ENCODE results near the gene SPRR1A.
"Not testable (repeated sequence)": the region's sequence is repeated elsewhere in the genome, so short reads cannot be mapped to it uniquely, and the experiment has no call there.

SPRR1A gene

DNA sequence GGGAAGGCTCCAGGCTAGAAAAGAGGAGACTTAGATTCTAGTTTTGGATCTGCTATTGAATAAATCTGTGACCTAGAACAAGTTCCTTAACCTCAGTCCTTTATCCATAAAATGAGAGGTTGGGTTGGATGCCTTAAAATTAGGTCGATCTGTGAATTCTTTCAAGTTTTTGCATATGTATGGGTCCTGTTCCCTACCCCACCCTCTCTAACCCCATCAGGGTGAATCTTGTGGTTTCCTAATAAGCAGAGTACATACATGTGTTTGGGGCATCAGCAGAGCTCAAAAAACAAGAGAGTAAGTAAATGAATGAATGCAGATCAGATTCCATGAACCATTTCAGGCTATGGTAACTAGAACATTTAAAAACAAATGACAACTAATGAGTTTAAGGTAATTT is 7.2 kb upstream of the SPRR1A start:
- no peak for DNase-seq

DNA sequence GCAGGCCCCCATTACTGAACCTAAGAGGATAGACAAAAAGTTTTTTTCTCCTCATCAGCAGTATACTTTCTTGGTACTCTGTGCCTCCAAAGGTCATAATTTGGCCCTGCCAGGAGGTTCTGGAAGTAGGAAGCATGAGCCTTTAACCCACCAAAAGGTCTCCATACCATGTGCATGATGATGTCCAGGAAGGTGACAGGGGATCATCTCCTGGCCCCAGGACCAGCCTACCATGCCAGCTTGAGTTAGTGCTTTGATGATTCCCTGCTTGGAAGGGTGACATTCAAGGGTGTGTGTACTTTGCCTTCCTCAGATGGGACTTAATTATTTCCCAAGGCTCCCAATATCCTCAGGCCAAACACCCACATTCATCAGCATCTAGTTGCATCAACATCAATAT is 6.3 kb upstream of the SPRR1A start:
- DNase-seq, result no peak

DNA sequence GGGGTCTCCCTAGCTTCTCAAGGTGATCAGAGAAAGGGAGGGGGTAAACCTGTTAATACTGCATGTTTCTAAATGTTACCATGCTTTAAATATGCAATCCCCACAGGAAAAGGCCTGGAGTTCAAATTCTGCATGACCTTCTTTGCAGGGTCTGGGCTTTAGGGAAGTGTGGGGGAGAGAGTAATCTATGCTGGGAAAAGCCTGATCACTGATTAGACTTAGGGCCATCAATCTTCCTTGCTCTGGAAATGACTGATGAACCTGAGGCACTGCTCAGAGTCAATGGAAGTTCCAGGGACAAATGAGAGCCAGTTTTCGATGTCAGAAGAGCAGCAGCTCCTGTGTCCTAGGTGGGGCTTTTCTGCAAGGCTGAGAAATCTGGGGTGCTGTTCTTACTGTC is 3.2 kb upstream of the SPRR1A start:
- DNase-seq, result no peak

DNA sequence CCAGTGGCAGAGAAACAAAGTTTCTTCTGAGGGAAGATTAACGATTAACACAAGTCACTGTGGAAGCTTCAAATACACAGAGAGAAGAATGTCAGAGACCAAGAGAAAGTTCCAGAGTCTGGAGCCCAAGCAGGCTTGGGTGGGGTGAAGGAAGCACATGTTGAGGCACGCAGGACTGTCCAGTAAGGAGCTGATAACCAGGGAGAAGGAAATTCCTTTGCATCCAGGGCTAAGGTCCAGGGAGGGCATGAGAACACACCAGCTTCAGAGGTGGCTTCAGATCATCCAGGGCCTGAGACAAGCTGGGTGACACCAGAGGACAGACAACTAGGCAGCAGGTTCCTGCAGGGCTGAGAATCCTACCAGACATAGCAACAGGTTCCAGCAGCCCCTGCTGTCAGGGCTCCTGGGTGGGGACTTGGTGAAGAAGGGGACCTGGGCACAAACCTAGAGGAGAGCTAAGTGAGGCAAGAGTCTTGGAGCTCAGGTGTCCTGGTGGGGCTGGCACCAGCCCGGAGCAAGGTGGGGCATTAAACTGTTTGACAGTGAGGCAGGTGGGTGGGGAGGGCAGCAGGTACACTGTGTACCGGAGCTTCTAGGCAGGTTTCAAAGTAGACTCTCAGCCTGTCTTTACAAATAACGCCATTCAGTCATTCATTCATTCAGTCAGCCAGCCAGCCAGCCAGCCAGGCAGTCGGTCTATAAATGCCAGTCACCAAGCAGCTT is 2.6 kb upstream of the SPRR1A start:
- DNase-seq, result no peak

DNA sequence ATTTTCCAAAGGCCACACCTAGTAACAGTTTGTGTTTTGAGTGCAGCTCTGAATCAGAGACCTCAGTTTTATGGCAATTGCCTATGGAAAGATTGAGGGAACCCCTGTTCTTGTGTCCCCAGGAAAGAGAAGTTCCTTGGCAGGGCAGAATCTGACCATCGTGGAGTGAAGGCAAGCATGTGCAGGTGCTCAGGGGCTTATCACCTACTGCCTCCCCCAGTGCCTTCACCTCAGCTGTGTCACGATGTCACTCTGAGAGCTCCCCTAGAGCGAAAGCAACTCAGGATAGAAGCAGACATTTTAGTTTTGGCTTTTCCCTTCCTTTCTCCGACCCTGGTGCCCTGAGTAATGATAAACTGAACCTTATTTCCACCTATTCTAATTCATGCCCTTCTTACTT is 1.8 kb upstream of the SPRR1A start:
- no peak for DNase-seq

DNA sequence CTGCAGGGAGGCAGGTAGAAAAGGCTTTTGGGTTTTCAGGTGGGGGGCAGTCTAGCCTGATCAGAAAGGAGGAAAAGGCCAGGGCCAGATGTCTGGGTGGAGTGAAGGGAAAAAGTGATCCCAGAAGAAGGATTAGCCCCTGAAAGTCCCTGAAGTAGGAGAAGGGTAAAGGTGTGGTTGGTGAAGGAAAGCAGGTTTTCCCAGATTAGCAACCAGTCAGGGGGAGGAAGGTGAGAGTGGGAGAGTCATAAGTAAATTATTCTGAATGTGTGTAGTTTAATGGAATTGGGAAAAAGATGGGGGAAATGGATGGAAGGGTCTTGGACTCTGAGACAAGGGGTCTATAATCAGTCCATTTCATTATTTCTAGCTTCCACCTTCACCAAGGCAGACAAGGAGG is 647 bp upstream of the SPRR1A start:
- DNase-seq, result no peak

DNA sequence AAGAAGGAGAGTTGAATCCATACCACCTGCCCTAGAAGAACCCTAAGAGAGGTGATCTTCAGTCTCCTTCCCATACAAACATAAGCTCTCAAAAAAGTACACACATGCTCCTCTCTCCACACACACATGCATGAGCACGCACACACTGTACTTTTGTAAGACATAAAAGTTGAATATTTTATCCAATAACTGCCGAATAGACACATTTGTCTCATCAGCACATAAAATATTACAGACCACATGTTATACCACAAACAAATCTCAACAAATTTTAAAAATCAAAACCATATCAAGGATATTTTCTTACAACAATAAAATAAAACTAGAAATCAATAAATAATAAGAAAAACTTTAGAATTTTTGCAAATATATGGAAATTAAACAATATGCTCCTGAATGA is 2.7 kb downstream of the SPRR1A start:
- DNase-seq, result no peak

DNA sequence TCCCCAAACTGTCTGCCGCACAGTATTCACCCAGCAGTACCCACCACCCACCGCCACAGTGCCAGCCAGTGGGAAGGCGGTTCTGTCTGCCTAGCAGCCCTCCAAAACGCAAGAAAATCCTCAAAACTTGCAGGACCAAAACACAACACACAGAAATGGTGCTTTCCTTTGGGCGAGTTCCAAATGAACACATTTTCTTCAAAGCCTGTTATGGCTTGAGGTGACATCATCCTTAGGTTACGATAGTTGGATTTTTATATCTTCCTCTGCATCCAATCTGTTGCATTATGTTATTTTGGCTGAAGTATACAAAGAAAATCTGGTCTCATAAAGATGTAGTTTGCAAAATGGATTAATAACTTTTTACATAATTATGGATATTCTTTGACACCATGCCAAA is 9.3 kb downstream of the SPRR1A start:
- DNase-seq, result no peak

DNA sequence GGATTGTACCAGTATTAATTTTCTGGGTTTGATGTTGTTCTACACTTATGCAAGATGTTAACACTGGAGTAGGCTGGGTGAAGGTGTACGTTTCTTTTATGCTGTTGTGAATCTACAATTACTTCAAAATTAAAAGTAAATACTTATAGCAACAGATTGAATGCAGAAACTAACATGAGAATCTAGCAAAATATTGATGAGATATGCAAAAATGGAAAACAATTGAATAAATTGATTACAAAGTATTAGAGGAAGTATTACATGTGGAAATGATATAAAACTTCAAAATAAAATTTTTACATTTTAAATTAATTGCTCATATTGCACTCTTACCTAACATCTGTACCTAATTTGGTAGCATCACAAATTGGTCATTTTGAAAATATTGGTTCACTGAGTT is 12.0 kb downstream of the SPRR1A start:
- DNase-seq, result no peak

DNA sequence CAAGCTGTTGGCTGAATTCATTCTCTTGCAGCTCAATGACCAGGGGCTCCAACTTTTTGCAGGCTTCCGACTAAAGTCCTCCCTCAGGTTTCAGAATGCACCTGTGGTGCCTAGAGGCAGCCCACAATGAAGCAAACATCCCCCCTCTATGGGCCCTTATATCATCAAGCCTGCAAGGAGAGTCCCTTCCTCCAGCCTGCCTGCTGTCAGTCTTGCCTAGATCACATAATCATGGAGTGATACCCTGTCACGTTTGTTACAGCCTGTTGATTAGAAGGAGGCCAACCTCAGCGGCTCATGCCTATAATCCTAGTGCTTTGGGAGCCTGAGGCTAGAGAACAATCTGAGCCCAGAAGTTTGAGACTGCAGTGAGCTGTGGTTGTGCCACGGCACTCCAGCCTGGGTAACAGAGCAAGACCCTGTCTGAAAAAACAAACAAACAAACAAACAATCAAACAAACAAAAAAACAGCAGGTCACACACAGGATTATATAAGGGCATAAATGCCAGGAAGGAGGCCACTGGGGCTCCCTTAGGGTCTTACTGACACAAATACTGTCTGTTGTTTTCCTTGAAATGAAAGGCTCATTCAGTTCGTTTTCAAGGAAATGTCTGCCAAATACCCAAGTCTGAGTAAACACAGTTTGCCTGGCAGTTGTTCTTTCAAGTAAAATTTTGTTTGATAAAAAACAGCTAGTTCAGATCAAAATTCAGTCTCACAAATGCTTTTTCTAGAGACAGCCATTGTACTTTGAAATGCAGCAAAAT is 12.9 kb downstream of the SPRR1A start:
- no peak for DNase-seq

DNA sequence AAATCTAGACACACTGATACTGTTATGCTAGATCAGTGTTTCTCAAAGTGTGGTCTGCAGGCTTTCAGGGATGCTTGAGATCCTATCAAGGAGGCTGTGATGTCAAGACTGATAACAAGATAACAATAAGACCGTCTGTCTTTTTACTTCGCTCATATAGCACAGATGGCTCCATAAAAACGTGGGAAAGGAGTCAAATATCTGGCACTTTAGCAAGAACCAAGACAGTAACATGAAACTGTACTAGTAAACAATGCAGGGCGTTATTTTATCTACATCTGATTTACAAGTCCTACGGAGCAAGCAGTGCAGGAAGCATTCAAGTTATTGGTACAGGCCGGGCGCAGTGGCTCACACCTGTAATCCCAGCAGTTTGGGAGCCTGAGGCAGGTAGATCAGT is 14.0 kb downstream of the SPRR1A start:
- DNase-seq, result no peak

DNA sequence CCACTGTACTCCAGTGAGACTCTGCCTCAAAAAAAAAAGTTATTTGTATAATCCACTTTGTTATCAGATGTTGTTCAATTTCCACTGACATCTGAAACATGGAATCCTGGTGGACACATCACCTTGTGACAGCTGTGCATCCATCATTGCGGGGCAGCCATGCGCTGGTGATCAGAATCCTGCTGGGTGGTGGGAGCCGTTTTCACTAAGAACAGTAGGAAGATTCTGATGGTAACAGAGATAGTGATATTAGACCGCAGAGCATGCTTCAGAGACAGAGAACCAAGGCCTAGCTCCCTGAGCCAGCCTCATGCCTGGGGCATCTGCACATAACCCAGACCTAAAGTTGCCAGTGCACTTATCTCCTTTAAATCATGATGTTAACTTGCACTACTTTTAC is 14.6 kb downstream of the SPRR1A start:
- no peak for DNase-seq

DNA sequence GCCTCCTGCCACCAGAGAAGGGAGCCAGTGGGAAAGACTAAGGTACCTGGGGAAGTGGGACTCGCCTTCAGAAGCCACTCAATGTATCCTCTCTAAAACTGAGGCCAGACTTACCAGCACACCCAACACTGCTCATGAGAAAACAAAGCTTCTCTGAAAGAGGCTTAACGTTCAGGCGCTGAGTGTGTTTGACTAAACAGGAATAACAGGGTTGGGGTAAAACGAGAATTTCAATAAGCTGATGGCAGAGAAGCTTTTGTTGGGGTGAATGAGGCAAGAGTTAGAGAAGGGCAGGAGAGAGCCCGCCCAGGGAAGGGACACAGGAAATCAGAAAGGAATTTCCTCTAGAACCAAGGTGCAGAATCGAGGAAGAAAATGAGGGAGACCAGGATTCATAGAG is 15.9 kb downstream of the SPRR1A start:
- DNase-seq, result no peak

DNA sequence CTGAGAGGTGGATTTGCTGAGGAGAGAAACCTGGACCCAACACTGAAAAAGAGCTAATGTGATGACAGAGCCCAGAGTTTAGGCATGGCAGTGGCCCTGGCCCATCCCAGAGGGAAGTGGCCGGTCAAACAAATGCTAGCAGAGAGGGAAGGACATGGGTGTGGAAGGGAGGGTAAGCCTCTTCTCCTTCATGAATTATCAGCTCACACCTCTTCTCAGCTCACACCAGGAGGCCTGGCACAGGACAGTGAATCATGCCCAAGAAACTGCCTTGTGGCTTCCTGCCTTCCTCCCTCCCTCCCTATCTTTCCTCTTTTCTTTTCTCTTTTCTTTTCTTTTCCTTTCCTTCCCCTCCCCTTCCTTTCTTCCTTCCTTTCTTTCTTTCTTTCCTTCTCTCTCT is 16.4 kb downstream of the SPRR1A start:
- no peak for DNase-seq

DNA sequence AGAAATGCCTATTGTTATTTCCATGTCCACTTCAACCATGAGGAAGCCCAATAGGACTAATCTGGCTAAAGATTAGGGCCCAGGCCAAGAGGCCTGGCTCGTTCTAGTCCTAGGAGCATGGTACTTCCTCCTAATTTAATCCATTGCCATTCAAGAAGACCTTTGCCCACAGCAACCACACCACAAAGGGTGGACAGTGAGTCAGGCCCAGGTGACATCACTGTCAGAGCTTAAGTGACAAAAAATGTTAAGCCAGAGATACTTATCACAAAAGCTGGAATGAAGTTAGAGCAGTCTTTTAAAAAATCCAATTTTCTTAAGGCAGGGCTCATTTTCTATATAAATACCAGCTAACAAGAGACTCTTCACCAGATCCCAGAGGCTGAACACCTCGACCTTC is 17.5 kb downstream of the SPRR1A start, which contains the start of gene SPRR3:
SPRR3 (plus strand) TSS at position 368 of the 400 bp plus-strand sequence. CDS start 1,272 bp downstream, outside the sequence.
- DNase-seq, result no peak

DNA sequence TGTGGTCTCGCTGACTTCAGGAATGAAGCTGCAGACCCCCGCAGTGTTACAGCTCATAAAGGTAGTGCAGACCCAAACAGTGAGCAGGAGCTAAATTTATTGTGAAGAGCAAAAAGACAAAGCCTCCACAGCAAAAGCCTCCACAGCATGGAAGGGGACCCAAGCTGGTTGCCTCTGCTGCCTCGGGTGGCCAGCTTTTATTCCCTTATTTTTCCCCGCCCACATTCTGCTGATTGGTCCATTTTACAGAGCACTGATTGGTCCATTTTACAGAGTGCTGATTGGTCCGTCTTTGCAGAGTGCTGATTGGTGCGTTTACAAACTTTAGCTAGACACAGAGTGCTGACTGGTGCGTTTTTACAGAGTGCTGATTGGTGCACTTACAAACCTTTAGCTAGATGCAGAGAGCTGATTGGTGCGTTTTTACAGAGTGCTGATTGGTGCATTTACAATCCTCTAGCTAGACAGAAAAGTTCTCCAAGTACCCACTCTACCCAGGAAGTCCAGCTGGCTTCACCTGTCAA is 27.4 kb downstream of the SPRR1A start:
- not testable (repeated sequence) for DNase-seq

DNA sequence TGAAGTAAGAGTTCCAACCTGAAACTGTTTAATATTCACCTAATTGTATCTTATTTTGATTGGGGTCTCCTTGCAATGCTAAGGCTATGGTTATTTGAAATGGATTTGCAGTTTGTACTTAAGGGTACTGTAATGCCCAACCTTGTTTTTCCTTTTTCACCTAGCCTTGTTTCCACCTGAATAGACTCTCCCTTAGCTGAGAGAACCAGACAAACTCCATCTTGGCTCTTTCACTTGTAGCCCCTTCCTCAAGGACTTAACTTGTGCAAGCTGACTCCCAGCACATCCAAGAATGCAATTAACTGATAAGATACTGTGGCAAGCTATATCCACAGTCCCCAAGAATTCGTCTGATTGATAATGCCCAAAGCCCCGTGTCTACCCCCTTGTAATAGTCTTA is 37.9 kb downstream of the SPRR1A start:
- not testable (repeated sequence) for DNase-seq

DNA sequence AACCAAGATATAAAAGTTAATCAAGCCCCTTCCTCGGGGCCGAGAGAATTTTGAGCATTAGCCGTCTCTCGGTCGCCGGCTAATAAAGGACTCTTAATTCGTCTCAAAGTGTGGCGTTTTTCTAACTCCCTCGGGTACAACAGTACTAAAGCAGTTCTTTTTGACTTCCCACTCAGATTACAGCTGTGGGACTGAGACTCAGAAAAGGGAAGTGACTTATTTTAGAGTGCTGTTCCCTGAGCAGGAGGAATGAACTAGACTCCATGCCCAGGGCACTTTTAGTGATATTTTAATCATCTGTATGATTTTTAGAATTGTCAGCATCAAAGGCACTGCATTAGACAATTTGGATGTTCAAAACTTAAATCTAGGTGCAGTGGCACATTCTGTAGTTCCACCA is 38.5 kb downstream of the SPRR1A start:
- DNase-seq, result not testable (repeated sequence)

DNA sequence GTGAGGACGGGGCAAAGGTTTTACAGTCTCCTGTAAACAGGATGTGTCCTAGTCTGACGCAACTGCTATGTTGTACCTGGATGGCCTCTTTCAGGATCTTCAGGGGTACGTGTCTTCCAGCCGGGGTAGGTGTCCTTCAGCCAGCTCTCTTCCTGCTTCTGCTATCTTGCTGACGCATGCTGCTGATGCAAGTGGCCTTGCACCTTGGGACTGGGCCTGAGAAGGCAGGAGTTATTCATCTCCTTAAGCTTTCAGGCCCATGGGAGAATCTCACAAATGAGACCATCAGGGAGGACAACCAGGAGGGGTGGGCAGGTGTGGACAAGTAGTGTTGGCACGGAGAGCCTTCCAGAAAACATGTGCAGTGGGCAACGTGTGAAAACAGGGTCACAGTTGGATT is 39.2 kb downstream of the SPRR1A start:
- no peak for DNase-seq

DNA sequence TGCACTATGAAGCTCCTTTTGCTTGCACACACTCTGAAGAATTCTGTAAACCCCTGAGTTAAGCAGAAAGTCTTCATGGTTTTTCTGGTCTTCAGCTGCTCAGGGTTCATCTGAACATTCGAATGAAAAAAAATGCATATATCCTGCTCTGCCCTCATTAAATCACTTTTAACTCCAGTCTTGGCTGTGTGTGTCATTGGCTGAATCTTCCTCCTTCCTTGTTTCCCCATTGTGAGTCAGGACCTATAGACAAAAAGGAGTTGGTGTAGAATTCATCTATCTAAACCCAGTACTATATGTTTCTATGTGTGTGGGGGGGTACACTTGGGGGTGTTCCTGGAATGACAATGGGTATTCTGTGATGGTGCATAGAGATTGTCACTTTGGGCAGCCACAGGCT is 40.5 kb downstream of the SPRR1A start:
- DNase-seq, result no peak

DNA sequence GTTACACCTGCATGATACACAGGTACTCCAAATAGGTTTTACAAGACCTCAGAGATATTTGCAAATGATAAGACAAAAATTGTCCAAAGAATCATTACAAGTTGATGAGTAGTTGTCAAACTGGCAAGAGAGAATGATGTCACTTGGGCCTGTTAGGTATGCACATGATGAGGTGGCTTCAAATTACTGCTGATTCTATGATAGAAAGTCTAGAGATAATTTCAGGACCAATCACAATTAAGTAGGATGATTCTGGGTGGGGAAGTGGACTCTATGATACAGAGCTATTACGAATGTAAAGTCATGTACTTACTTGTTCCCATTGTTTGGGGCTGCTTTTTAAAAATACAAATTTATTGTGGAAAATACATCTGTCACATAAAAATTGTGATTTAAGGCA is 41.9 kb downstream of the SPRR1A start:
- no peak for DNase-seq

DNA sequence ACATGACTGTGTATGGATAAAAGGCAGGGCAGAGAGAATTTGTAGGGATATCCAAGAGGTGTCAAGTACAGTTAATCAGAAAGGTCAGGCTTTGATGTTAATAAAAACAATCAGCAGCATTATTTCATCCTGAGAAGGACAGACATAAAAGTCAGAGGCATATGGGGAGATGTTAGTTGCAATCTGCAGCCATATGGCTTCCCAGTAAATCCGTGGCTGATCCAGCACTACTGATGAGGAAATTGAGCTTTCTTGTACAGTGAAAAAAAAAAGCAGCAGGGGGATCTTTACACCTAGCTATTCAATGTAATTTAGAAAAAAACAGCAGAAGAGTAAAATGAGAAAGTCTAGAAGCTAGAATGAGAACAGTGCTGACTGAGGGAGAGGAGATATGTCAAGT is 44.9 kb downstream of the SPRR1A start:
- DNase-seq, result no peak

DNA sequence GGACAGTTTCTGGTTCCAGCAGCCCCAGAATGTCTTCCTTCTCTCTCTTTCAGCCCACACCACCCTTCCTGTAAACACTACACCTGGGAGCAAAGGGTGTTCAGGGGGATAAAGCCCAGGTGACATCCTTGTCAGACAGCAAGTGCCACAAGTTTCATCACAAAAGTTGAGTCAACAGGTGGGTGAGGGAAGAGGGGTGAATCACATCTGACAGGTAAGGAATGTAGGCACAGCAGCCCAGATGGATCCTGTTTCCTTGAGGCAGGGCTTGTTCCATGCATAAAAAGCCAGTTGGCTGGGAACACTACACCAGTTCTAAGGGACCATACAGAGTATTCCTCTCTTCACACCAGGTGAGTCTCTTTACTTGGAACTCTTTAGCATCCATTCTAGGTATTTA is 47.0 kb downstream of the SPRR1A start, which contains the start of gene SPRR1B:
SPRR1B (plus strand) TSS at position 309 of the 400 bp plus-strand sequence. CDS start 1,143 bp downstream, outside the sequence.
- DNase-seq, result no peak

DNA sequence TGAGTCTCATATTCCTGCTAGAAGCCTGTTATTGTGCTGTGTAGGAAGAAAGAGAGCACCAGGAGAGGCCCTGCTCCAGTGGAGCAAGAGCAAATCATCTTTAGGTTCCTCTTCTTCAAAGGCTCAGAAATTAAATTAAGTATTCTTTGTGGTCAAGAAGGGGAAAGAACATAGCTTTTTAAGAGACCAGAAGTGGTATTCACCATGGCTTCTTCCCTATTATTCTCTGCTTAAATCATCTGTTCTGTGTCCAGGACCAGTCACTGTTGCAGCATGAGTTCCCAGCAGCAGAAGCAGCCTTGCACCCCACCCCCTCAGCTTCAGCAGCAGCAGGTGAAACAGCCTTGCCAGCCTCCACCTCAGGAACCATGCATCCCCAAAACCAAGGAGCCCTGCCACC is 48.2 kb downstream of the SPRR1A start:
- no peak for DNase-seq

Measured in NCI-H1048 (cell line).